CD4-positive, alpha-beta memory T cell (primary cell): Measurements from ENCODE around the gene FBXL16. TPM values are rescaled to one million over a fixed set of nuclear protein-coding genes. Genes with fewer than 3 reads are reported as not detected.

ENCODE experiments used
- CTCF ChIA-PET: fragments of 350-600 bp; sonication (Branson Sonifier 250); formaldehyde crosslinking; loops from one replicate; lab custom pipeline; 2021; ENCODE audit warnings: inconsistent platforms; ENCODE audit not compliant: partially characterized antibody; lab: Charles Lee
- POLR2A ChIA-PET: fragments of 350-600 bp; sonication (Branson Sonifier 250); formaldehyde crosslinking; loops from one replicate; lab custom pipeline; 2021; ENCODE audit not compliant: partially characterized antibody; lab: Charles Lee
- DNase-seq, 5 donors: peaks; one replicate each; pipeline versions ENCODE4 v3.0.0 to v3.0.0-alpha.2; 2020 to 2022; ENCODE audit warnings: mixed read lengths in 1 of 5
- H3K27ac ChIP-seq: one replicate; pipeline ENCODE4 v1.7.0; 2013; ENCODE audit warnings: low read depth, low read length
- H3K27me3 ChIP-seq: 2 replicates; pipeline ENCODE4 v1.7.0; 2013; ENCODE audit warnings: mild to moderate bottlenecking, low read length, moderate library complexity; ENCODE audit not compliant: insufficient read depth
- H3K36me3 ChIP-seq: 2 replicates; pipeline ENCODE4 v1.7.0; 2013; ENCODE audit warnings: mild to moderate bottlenecking, low read length, moderate library complexity; ENCODE audit not compliant: insufficient read depth
- H3K4me1 ChIP-seq: 2 replicates; pipeline ENCODE4 v1.7.0; 2013; ENCODE audit warnings: mild to moderate bottlenecking, low read length, moderate library complexity; ENCODE audit not compliant: insufficient read depth
- H3K4me3 ChIP-seq, 2 donors: one replicate each; pipeline ENCODE4 v1.7.0; 2013; ENCODE audit warnings: low read length in 2 of 2, mild to moderate bottlenecking in 1 of 2
- H3K9me3 ChIP-seq, 2 donors: one replicate each; pipeline ENCODE4 v1.7.0; 2013; ENCODE audit warnings: low read length in 2 of 2, control low read depth in 1 of 2; ENCODE audit not compliant: control insufficient read depth in 1 of 2
- H3K27ac Mint-ChIP-seq, 7 donors: one replicate each; pipeline ENCODE4 v1.8.0; 2020 to 2021; ENCODE audit warnings: mixed read lengths in 7 of 7, mild to moderate bottlenecking in 6 of 7, inconsistent platforms in 3 of 7, moderate library complexity in 3 of 7
- H3K27me3 Mint-ChIP-seq, 2 donors: one replicate each; pipeline ENCODE4 v1.8.0; 2020 to 2021; ENCODE audit warnings: mixed read lengths in 2 of 2
- H3K36me3 Mint-ChIP-seq, 2 donors: one replicate each; pipeline ENCODE4 v1.8.0; 2020 to 2021; ENCODE audit warnings: mixed read lengths in 2 of 2, inconsistent platforms in 1 of 2, mild to moderate bottlenecking in 1 of 2
- H3K4me1 Mint-ChIP-seq, 4 donors: one replicate each; pipeline ENCODE4 v1.8.0; 2020 to 2021; ENCODE audit warnings: mixed read lengths in 4 of 4, mild to moderate bottlenecking in 1 of 4
- H3K4me3 Mint-ChIP-seq, 8 donors: one replicate each; pipeline ENCODE4 v1.8.0; 2020 to 2021; ENCODE audit warnings: mixed read lengths in 8 of 8, mild to moderate bottlenecking in 7 of 8, moderate library complexity in 6 of 8, inconsistent platforms in 3 of 8
- H3K9me3 Mint-ChIP-seq, 8 donors: one replicate each; pipeline ENCODE4 v1.8.0; 2020 to 2021; ENCODE audit warnings: mixed read lengths in 8 of 8, mild to moderate bottlenecking in 5 of 8, inconsistent platforms in 3 of 8, moderate library complexity in 1 of 8
- intact Hi-C: fragments of 100-400 bp; cut with micrococcal nuclease; formaldehyde crosslinking; loops from one replicate; pipeline ENCODE4 v1.15.1; 2023
- polyA plus RNA-seq, 2 donors: library from polyadenylated mRNA; unstranded; fragments of 300-500 nt; fragmentation: Illumina TruSeq; gene quantifications; one replicate each; pipeline ENCODE4 v1.2.3, GENCODE V29; 2021
- total RNA-seq, 2 experiments: library from RNA; stranded (reverse); gene quantifications; one replicate each; pipeline ENCODE4 v1.2.3, GENCODE V29; 2021

The FBXL16 gene
- total and polyA plus RNA-seq, 4 experiments from 2014 or later: 9.3 to 59.5 (median 48.5) TPM

DNA sequence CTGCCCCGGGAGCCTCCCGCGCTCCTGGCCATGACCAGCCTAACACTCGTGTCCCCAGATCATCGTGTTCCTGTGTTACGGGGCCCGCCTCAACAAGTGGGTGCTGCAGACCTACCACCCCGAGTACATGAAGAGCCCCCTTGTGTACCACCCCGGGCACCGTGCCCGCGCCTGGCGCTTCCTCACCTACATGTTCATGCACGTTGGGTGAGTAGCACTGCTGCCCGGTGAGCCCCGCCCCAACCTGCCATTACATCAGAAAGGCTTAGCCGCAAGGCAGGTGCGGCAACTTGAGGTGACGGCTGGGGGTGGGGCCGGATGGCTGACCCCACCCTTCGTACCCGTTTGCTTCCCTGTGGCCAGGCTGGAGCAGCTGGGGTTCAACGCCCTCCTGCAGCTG lies 28.7 kb downstream of the FBXL16 start:
- POLR2A ChIA-PET: interaction anchor here (0.9 to 7.8 kb wide), 5 partner anchors 9 to 18 kb away, joined by 3 to 89 read pairs (median 18); partner anchors contain the start of genes RHOT2 and WDR24
- H3K9me3 ChIP-seq: no peaks in the 10 kb centered on the region
- CTCF ChIA-PET: interaction anchor here (1.0 to 1.6 kb wide), 3 partner anchors 9 to 35 kb away, joined by 3 to 5 read pairs (median 4); partner anchors contain the start of gene WDR24
- Mint-ChIP-seq H3K36me3 (peaks cover 0 to 20% of the 10 kb centered on the region in 2 donors), H3K27ac (peak overlapping the region in 4 of 7 donors; percentile 15 to 88 (median 50)), H3K4me3 (peak overlapping the region in 7 of 8 donors; percentile 6 to 73 (median 55)), H3K4me1 (peaks cover 7 to 40% (median 26%) of the 10 kb centered on the region in 4 donors), H3K9me3 (peaks cover 0 to 1% (median 0%) of the 10 kb centered on the region in 8 donors), H3K27me3 (no peaks in the 10 kb centered on the region)
- intact Hi-C loops: no loop called here
- no peak overlapping the region for H3K27ac ChIP-seq
- H3K27me3 ChIP-seq: no peaks in the 10 kb centered on the region
- peaks cover 31% of the 10 kb centered on the region for H3K4me1 ChIP-seq
- peaks cover 13% of the 10 kb centered on the region for H3K36me3 ChIP-seq
- H3K4me3 ChIP-seq: no peak overlapping the region
- DNase-seq: peak in 4 of 5 donors; percentile 43 to 83 (median 56)

DNA sequence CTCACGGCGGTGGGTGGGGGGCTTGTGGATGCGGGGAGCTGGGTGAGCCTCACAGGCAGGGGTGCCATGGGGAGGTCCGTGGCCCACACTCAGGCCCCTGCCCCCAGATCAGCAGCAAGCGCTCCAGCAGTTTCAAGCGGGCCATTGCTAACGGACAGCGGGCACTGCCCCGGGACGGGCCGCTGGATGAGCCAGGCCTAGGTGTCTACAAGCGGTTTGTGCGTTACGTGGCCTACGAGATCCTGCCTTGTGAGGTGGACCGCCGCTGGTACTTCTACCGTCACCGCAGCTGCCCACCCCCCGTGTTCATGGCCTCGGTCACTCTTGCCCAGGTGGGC lies 29.1 kb downstream of the FBXL16 start:
- DNase-seq: no peak
- intact Hi-C loops: no loop called here
- H3K4me1 Mint-ChIP-seq: peaks cover 7 to 37% (median 22%) of the 10 kb centered on the region in 4 donors
- no peaks in the 10 kb centered on the region for H3K9me3 Mint-ChIP-seq
- Histone ChIP-seq H3K4me1 (peaks cover 28% of the 10 kb centered on the region), H3K36me3 (peaks cover 9% of the 10 kb centered on the region), H3K9me3 (no peaks in the 10 kb centered on the region), H3K27ac (no peak overlapping the region), H3K27me3 (no peaks in the 10 kb centered on the region), H3K4me3 (no peak overlapping the region)
- no peaks in the 10 kb centered on the region for H3K27me3 Mint-ChIP-seq
- peaks cover 0 to 19% of the 10 kb centered on the region in 2 donors for H3K36me3 Mint-ChIP-seq
- H3K27ac Mint-ChIP-seq: peak overlapping the region in 1 of 7 donors; percentile 88
- CTCF ChIA-PET: interaction anchor here (1.0 to 1.6 kb wide), 3 partner anchors 9 to 36 kb away, joined by 3 to 5 read pairs (median 4); partner anchors contain the start of gene WDR24
- H3K4me3 Mint-ChIP-seq: peak overlapping the region in 3 of 8 donors; percentile 6 to 68 (median 61)
- POLR2A ChIA-PET: interaction anchor here (0.9 to 5.3 kb wide), 7 partner anchors 8 to 44 kb away, joined by 3 to 22 read pairs (median 4); partner anchors contain the start of genes ANTKMT, JMJD8, RHOT2 and WDR24

DNA sequence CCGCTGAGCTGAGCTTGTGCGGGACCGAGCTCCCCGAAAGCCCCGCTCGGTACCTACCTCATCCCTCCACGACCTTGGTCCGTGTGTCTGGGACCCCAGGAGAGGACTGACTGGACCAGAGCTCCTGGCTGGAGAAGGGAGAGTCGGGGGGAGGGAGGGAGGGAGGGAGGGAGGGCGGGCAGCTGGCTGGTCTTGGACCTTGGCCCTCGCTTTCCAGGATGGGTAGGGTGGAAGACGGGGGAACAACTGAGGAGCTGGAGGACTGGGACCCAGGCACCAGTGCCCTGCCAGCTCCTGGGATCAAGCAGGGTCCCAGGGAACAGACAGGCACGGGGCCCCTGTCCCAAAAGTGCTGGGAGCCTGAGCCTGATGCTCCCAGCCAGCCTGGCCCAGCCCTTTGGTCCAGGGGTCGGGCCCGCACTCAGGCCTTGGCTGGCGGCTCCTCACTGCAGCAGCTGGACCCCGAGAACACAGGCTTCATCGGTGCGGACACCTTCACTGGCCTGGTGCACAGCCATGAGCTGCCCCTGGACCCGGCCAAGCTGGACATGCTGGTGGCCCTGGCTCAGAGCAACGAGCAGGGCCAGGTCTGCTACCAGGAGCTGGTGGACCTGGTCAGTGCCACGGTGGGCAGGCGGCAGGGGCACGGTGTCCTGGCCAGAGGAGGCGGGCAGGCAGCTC lies 29.6 kb downstream of the FBXL16 start:
- H3K27ac ChIP-seq: no peak overlapping the region
- H3K9me3 ChIP-seq: no peaks in the 10 kb centered on the region
- Mint-ChIP-seq H3K36me3 (peaks cover 0 to 14% of the 10 kb centered on the region in 2 donors), H3K4me1 (peaks cover 5 to 32% (median 19%) of the 10 kb centered on the region in 4 donors), H3K27ac (no peak overlapping the region), H3K4me3 (peak overlapping the region in 1 of 8 donors; percentile 25), H3K27me3 (no peaks in the 10 kb centered on the region), H3K9me3 (no peaks in the 10 kb centered on the region)
- intact Hi-C loops: no loop called here
- no peak for DNase-seq
- POLR2A ChIA-PET: interaction anchor here (0.9 to 5.3 kb wide), 9 partner anchors 8 to 49 kb away, joined by 3 to 22 read pairs (median 4); partner anchors contain the start of genes ANTKMT, JMJD8, RHOT2 and WDR24
- CTCF ChIA-PET: interaction anchor here (1.0 to 1.6 kb wide), 3 partner anchors 9 to 36 kb away, joined by 3 to 5 read pairs (median 4); partner anchors contain the start of gene WDR24
- H3K36me3 ChIP-seq: peaks cover 12% of the 10 kb centered on the region
- no peaks in the 10 kb centered on the region for H3K27me3 ChIP-seq
- H3K4me1 ChIP-seq: peaks cover 22% of the 10 kb centered on the region
- H3K4me3 ChIP-seq: no peak overlapping the region

DNA sequence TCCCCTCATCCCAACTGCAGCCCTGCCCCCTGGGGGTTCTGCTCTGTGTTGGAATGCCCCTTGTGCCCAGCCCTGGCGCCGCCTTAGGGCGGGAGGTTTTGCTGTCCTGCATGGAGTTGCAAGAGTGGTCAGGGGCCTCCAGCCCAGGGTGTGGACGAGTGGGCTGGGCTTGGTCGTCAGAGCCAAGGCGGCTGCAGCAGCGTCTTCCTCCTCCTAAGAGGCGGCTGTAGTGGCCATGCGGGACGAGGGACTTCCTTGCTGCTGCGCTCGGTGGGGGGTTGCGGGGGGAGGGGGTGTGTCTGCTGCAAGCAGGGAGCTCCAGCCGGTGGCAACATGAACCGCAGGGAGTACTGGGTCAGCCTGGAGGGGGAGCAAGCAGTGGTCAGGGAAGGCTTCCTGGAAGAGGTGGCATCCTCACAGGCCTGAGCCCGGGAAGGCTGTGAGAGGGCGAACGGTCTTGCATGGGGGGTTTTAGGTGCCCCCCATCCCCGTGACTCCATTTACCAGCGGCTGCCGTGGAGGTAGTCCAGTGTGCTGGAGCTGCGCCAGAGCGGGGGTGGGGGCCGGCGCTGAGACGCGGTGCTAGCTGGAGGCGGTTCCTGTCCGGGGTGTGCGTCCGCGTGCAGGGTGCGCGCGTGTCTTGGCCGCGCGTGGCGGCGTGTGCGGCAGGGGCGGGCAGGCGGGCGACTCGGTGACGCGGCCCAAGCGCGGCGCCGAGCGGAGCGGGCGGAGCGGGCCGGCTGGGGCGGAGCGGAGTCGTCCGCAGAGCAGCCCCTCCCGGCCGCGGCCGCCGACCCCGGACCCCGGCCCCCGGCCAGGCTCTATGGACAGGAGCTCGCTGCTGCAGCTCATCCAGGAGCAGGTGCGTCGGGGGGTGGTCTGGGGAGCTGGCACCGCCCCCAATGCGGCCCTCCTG lies 30.4 kb downstream of the FBXL16 start, which contains the start of gene RHBDL1:
RHBDL1 (plus strand) TSS at position 704 of the 916 bp plus-strand sequence; CDS start at position 824, 120 bp downstream.
- Mint-ChIP-seq H3K27ac (peak within 1 kb of the TSS in 2 of 7 donors; percentile 42 to 88), H3K9me3 (no peaks in the 10 kb centered on the region), H3K4me3 (peak within 1 kb of the TSS in 5 of 8 donors; percentile 29 to 72 (median 48)), H3K36me3 (peaks cover 0 to 13% of the 10 kb centered on the region in 2 donors), H3K4me1 (peaks cover 5 to 30% (median 18%) of the 10 kb centered on the region in 4 donors), H3K27me3 (no peaks in the 10 kb centered on the region)
- Histone ChIP-seq H3K9me3 (no peaks in the 10 kb centered on the region), H3K27ac (no peak within 1 kb of the TSS), H3K27me3 (no peaks in the 10 kb centered on the region), H3K36me3 (peaks cover 18% of the 10 kb centered on the region), H3K4me1 (peaks cover 19% of the 10 kb centered on the region), H3K4me3 (peak within 1 kb of the TSS in 1 of 2 donors; percentile 24)
- no peak for DNase-seq
- intact Hi-C loops: no loop called here
- ChIA-PET POLR2A (interaction anchor here (0.9 to 5.3 kb wide), 8 partner anchors 9 to 50 kb away, joined by 3 to 22 read pairs (median 4); partner anchors contain the start of genes ANTKMT, JMJD8, MCRIP2 and WDR24), CTCF (interaction anchor here (1.6 kb wide), 1 partner anchor 37 kb away, joined by 5 read pairs; no protein-coding TSS in a partner anchor)

DNA sequence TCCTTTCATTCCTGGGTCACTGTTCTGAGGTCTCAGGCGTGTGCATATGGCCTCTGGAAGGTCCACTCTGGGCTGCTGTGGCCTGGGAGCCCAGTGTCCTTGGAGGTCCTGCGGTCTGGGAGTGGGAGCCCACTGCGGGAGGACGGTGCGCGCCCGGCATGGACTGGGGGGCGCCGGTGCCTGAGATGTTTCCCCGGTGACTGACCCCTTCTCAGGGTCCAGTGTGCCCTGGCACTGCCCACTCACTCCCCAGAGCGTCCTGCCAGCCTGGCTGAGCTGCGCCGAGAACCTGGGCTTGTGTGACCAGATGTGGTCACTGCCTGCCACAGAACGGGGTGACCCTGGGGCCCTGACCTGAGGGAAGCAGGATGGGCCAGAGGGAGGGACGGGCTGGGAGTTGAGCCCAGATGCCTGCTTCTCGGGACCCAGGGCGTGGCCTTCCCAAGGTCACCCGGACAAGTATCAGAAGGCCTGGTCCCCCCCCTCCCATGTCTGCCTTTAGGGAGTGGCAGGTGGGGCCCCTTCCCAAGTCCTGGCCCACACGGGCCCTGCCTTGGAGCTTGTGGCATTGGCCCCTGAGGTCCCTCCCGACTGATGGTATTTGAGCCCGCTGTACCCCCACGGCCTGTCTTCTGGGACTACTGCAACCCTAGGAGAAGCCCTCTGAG lies 31.3 kb downstream of the FBXL16 start:
- ChIA-PET CTCF (no interaction called here), POLR2A (interaction anchor here (1.0 to 5.3 kb wide), 4 partner anchors 10 to 32 kb away, joined by 5 to 22 read pairs (median 16); partner anchors contain the start of genes JMJD8, MCRIP2 and WDR24)
- intact Hi-C loops: no loop called here
- H3K36me3 ChIP-seq: peaks cover 25% of the 10 kb centered on the region
- H3K9me3 ChIP-seq: no peaks in the 10 kb centered on the region
- H3K27ac Mint-ChIP-seq: peak overlapping the region in 2 of 7 donors; percentile 21 to 47
- peaks cover 4 to 25% (median 15%) of the 10 kb centered on the region in 4 donors for H3K4me1 Mint-ChIP-seq
- H3K27ac ChIP-seq: no peak overlapping the region
- no peaks in the 10 kb centered on the region for H3K27me3 ChIP-seq
- H3K27me3 Mint-ChIP-seq: no peaks in the 10 kb centered on the region
- H3K9me3 Mint-ChIP-seq: no peaks in the 10 kb centered on the region
- no peak overlapping the region for H3K4me3 ChIP-seq
- peaks cover 19% of the 10 kb centered on the region for H3K4me1 ChIP-seq
- peaks cover 0 to 18% of the 10 kb centered on the region in 2 donors for H3K36me3 Mint-ChIP-seq
- DNase-seq: no peak
- H3K4me3 Mint-ChIP-seq: peak overlapping the region in 1 of 8 donors; percentile 64

DNA sequence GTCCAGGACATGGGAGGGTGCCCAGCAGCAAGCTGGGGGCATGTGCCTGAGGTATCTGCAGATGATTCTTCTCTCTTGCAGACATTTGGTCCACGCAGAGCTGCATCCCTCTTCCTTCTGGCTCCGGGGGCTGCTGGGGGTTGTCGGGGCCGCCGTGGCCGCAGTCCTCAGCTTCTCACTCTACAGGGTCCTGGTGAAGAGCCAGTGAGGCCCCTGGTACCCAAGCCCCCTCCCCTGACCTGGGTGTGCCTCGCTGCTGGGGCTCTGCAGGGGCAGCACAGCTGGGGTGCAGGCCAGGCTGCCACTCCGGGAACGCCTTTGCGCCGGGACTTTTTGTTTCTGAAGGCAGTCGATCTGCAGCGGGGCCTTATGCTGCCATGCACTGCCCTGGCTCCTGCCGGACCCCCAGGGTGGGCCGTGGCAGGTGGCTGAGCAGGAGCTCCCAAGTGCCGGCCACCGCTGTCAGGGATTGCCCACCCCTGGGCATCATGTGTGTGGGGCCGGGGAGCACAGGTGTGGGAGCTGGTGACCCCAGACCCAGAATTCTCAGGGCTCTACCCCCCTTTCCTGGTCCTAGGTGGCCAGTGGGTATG lies 32.1 kb downstream of the FBXL16 start:
- POLR2A ChIA-PET: interaction anchor here (0.9 to 5.3 kb wide), 3 partner anchors 11 to 22 kb away, joined by 3 to 22 read pairs (median 5); partner anchors contain the start of gene JMJD8

More for the DNA sequence above, 32.1 kb downstream of the FBXL16 start:
- DNase-seq: no peak
- intact Hi-C loops: no loop called here
- H3K4me1 ChIP-seq: peaks cover 20% of the 10 kb centered on the region
- H3K9me3 ChIP-seq: no peaks in the 10 kb centered on the region
- no peak overlapping the region for H3K27ac ChIP-seq
- no peak overlapping the region for H3K4me3 Mint-ChIP-seq
- H3K4me3 ChIP-seq: no peak overlapping the region
- peaks cover 0 to 18% of the 10 kb centered on the region in 2 donors for H3K36me3 Mint-ChIP-seq
- CTCF ChIA-PET: no interaction called here
- no peaks in the 10 kb centered on the region for H3K27me3 ChIP-seq
- H3K9me3 Mint-ChIP-seq: no peaks in the 10 kb centered on the region
- H3K27ac Mint-ChIP-seq: peak overlapping the region in 1 of 7 donors; percentile 10
- peaks cover 2 to 23% (median 13%) of the 10 kb centered on the region in 4 donors for H3K4me1 Mint-ChIP-seq
- peaks cover 25% of the 10 kb centered on the region for H3K36me3 ChIP-seq
- no peaks in the 10 kb centered on the region for H3K27me3 Mint-ChIP-seq
